Measurements from ENCODE around the gene GBX1.
A peak's percentile ranks its signal among the peaks of the same experiment; 100 is the strongest.

The GBX1 gene

DNA sequence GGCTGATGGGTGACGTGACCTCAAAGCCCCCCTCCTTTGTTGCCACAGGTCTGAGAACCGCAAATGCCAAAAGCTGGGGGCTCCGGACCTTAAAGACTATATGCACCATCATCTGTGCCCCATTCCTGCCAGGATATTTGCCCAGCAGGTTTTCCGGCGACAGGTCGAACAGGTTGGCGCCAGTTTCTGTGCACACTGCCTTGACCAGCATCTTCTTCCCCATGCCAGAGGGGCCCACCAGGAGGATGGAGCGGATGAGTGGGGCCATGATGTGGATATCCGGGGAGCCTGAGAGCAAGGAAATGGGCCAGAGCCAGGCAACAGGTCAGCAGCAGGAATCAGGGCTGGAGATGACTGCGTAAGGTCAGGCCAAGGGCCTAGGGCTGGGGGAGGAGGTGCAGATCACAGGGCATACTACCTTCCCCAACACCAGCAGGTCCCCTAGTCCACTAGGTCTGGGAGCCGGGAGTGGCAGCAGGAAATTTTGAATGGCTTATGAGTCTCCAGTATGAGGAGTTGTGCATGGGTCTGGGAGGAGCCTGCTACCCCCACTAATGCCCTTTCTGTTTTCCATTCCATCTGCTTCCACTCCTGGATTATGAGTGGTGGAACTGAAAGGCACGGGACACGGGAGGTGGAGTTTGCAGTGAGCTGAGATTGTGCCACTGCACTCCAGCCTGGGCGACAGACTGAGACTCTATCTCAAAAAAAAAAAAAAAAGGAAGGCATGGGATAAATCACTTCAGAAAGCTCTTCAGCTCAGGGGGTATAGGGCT, 25.9 kb upstream of the GBX1 start:
- no peak for DNase-seq (ENCODE audit: low read depth in 2 of 2)

GRCh38 chr7:151192002-151192539, 24.6 kb upstream of the GBX1 start:
- DNase-seq (ENCODE audit: low read depth in 2 of 2), result no peak

DNA sequence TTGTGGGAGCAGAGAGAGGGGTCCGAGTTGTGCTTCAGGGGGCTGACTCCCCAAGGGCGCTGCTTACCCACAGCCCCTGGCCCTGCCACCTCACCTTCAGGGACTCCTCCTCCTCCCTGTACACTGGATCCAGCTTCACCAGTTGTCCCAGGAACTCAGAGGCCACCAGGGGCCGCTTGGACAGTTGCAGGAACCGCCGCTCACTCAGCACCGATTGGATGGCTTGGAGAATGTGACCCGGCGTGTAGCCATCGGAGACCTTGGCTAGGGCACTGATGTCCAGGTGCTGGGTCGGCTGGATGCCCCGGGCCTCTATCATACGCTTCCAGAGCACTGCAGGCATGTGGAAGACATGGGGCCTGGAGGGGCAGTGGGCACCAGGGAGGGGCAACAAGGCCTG, 24.1 kb upstream of the GBX1 start:
- DNase-seq (ENCODE audit: low read depth in 2 of 2), result no peak

GRCh38 chr7:151189038-151189437, 21.5 kb upstream of the GBX1 start:
- no peak for DNase-seq (ENCODE audit: low read depth in 2 of 2)

DNA sequence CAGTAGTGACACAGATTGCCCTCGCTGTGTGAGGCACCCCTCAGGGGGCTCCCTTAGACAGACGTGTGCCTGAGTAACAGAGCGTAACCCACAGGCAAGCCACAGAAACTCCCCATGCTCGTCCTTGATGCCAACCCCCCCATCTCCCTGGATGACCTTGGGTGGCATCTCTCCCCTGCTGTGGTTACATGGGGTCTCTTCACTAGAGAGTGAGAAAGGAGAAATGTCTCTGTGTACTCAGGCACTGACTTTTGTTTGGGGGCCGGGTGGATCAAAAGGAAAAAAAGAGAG, 20.7 kb upstream of the GBX1 start:
- DNase-seq (ENCODE audit: low read depth in 2 of 2), result no peak

DNA sequence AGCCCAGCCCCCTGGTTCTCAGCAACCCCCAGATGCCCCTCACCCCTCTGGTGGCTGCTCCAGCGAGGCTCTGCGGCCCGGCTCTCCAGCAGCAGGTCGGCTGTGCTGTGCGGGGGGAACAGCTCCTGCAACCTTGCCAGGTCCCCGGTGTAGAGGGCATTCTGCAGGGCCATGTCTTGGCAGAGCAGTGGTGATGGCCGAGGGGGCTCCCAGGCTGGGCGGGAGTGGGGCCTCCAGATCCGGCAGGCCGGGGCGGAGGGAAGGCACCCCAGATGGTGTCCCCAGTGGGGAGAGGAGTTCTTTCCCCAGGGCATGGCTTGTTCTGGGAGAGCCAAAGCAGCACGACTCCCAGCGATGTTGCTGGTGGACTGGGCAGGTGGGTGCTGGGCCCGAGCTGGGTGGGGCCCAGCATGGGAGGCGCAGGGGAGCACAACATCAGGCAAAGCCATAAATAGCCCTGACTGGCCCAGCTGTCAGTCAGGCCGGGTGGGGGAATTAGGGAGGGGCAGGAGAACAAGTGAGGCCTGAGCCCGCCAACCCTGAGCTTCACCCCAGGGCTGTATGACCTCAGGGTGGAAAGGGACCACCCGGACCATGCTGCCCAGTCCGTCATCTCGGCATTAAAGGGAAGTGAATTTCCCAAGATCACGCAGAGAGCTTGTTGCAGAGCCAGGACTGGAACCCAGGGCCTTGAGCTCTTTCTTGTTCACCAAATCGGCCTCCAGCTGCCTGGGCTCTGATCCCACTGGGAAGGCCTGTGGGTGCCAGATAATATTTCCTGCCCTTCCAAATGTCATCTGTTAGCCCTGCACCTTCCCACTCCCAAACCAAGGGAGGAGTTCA, 20.1 kb upstream of the GBX1 start:
- no peak for DNase-seq (ENCODE audit: low read depth in 2 of 2)

DNA sequence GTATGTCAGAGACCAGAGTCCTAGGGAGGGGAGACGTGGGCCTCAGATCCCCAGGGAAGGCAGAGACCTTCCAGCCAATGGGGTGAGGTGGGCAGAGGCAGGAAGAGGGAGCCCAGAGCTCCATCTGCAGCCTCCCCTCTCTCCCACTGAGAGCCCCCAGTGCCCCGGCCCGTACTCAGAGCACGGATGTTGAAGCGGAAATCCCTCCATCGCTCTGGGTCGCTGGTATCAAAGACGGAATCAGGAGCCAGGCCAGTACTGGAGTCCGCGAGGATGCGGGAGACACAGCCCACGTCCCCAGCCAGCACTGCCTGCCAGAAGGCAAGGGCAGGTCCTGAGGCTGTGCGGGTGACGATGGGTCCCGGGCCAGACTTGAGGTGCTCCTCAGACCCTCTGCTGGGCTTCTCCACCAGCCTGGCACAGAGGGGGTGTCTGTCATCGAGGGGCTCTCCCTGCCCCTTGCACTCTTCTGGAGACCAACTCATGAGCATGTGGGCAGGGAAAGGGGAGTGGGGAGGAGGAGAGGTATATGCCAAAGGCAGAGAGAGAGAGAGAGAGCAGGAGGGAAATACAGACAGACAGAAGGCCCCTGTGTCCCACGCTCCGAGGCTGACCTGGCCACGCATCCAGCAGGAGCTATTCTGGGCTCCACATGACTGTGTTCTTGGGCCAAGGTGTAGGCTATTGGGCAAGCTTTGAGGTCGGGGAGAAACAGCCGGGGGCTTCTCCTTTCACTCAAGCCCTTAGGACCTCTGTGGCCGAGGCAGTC, 19.3 kb upstream of the GBX1 start, which contains the start of gene ASB10:
Gene ASB10 (minus strand): TSS at position 611 of the 769 bp plus-strand sequence. CDS start 120 bp downstream, at position 491.
- DNase-seq (ENCODE audit: low read depth in 2 of 2), result no peak

- no peak for DNase-seq (ENCODE audit: low read depth in 2 of 2)
Measured at GRCh38 chr7:151185762-151186639, 18.5 kb upstream of the GBX1 start.

DNA sequence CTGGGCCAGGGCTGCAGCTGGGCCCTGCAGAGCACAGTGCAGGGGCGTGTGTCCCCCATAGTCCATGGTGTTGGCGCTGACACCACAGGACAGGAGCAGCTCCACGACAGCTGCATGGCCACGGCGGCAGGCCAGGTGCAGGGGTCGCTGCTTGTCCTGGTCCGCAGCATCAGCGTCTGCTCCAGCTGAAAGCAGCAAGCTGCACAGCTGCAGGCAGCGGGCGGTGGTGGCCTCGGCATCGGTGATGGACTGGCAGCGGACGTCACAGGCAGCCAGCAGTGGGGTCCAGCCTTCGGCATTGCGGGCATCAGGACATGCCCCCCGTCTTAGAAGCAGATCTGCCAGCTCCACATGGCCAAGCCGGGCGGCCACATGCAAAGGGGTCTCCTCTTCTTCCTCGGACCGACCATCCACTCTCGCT, 13.5 kb upstream of the GBX1 start:
- DNase-seq (ENCODE audit: low read depth in 2 of 2), result no peak

DNA sequence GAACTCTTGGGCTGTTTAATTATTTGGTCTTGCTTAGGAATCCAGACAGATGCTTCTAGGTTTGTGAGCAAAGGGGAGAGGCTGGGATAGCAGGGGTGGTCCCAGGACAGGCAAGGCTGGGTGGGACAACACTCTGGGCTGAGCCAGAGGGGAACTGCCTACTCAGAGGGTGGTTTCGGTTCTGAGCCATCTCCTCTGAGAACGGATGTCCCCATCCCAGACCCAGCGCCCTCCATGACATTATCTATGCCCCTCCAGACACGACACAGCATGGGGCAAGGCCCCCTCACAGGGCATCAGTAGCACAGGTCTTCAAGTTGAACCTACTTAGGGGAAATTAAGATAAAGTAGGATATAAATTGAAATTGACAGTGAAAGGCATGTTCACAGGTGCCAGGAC, 12.5 kb upstream of the GBX1 start:
- DNase-seq (ENCODE audit: low read depth in 2 of 2), result no peak

DNA sequence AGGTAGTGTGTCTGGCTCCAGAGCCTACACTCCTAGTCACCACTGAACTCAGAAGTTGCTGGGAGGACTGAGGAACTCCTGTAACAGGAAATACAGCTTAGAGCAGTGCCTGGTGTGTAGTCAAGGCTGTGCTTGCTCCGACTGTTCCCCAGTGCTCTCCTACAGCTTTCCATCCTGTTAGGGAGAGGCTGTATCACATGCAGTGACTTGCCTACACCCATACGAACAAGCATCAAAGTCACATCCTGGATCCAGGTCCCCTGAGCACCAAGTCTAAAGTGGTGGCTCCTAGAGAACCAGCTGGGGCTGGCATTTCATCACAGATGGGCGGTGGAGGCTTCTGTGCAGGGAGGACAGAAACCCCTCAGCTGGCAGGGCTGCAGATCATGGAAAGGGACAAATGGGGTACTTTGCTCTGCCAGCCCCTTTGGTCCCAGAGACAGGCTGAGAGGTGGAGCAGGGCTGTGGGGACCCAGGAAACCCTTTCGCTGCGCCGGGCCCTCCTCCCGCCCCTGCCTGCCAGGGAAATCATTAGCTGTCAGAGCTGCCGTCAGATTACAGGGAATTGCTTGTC, 11.9 kb upstream of the GBX1 start:
- no peak for DNase-seq (ENCODE audit: low read depth in 2 of 2)

GRCh38 chr7:151178831-151179230, 11.3 kb upstream of the GBX1 start:
- no peak for DNase-seq (ENCODE audit: low read depth in 2 of 2)

DNA sequence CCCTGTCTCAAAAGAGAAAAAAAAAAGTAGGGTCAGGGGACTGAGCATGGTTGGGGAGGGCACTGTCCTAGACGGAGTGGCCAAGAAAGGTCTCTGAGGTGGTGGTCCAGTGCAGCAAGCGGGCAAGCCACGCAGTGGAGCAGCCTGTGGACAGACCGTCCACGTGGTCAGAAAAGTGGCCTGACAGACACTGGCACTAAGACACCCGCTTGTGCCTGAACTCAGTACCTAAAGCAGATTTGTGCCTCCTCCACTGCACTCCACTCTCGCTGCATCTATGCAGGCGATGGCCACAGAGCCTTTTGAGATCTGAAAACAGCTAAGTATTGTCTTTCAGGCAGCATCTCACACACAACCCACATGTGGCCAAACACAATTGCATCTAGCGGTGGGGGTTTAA, 10.7 kb upstream of the GBX1 start:
- no peak for DNase-seq (ENCODE audit: low read depth in 2 of 2)

DNA sequence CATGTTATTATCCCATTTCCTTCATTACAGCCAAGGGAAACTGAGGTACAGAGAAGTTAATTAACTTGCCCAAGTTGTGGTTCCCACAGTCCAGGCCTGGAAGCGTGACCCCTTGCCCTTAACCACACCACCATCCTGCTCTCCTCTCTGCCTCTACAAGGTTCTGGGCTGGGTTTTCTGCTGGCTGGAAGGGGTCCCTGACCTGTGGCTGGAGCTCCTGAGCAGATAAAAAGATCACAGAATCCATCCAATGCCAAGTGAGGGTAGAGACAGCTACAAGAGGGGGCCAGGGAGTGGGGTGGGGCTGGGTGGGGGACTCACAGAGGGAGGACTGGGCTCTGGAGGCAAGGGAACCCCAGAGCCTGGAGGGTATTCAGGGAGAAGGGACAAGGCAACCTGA, 9.8 kb upstream of the GBX1 start:
- DNase-seq (ENCODE audit: low read depth in 2 of 2), result no peak

DNA sequence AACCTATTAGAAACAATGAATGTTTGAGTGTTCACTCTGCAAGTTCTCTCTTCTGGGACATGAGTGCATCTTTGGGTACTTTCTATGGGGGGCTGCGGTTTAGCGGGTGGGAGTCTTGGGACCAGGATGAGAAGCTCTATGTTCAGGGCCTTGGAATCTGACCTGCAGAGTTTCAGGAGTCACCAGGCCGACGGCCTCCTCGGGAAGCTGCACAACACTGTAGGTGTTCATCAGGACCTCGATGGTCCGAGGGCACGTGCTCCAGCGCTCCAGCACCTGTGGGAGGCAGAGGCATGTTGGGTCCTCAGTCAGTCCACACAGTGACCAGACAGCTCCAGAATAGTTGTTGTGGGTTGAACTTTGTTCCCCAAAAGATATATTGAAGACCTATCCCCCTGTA, 8.9 kb upstream of the GBX1 start:
- no peak for DNase-seq (ENCODE audit: low read depth in 2 of 2)

- no peak for DNase-seq (ENCODE audit: low read depth in 2 of 2)
Measured at GRCh38 chr7:151175793-151176311, 8.4 kb upstream of the GBX1 start.

- no peak for DNase-seq (ENCODE audit: low read depth in 2 of 2)
Measured at GRCh38 chr7:151175047-151175792, 7.7 kb upstream of the GBX1 start.

- peak in 1 of 2 donors; percentile 27 for DNase-seq (ENCODE audit: low read depth in 2 of 2)
Measured at GRCh38 chr7:151174246-151175046, 7.0 kb upstream of the GBX1 start.
